GM12872 (cell line): ENCODE measurements around the gene CXCL8.

Experiments used
- CTCF ChIP-seq: IDR thresholded peaks from 3 replicates; pipeline ENCODE4 v1.5.1; 2011; ENCODE audit warnings: low read depth, mild to moderate bottlenecking, low read length, moderate library complexity; ENCODE audit not compliant: insufficient read depth

CXCL8 gene

DNA sequence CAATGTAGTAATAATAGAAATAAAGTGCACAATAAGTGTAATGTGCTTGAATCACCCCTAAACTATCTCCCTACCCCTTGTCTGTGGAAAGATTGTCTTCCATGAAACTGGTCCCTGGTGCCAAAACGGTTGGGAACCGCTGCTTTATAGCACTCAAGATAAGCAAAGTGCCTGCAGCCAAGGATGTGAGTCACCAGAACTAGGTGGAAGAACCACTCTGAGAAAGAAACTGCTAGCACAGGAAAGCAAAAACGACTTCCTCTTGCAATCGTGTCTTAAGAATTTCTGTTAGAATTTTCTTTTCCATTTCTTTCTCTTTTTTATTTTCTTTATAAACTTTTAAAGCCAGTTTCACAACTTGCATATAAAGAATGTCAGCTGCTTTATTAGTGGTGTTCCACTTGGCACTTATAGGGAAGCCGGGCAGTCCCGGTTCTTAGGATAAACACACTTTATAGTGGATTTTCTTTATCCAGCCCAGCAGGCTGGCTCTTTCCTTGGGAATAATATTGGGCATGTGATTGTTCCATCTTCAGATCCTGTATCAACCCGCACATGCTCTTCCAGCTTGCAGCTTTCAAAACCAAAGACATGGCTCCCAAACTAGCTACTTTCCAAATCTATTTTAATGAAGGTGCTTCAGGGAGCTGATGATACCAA lies 32.3 kb upstream of the CXCL8 start:
- no peak for TF ChIP-seq CTCF

GRCh38 chr4:73709451-73710033 lies 30.8 kb upstream of the CXCL8 start:
- no peak for TF ChIP-seq CTCF

GRCh38 chr4:73710094-73710493 lies 30.3 kb upstream of the CXCL8 start:
- no peak for TF ChIP-seq CTCF

DNA sequence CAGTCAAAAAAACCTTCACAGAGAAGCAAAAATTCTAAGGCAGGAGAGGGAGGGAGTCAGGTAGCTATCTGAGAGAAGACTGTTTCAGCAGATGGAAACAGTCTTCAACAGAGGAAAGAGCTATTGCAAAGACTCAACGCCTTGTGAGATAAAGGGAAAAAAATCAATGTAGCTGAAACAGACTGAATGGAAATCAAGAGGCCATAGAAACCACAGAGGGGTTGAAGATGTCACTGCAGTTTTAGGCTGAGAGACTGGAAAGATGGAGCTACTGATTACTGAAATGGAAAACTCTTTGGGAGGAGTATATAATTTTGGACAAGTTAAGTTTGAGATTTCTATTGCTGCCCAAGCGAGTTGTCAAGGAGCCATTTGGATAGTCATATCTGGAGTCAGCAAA lies 28.4 kb upstream of the CXCL8 start:
- TF ChIP-seq CTCF, result no peak

- no peak for TF ChIP-seq CTCF
These were observed 26.7 kb upstream of the CXCL8 start for GRCh38 chr4:73713650-73714049.

DNA sequence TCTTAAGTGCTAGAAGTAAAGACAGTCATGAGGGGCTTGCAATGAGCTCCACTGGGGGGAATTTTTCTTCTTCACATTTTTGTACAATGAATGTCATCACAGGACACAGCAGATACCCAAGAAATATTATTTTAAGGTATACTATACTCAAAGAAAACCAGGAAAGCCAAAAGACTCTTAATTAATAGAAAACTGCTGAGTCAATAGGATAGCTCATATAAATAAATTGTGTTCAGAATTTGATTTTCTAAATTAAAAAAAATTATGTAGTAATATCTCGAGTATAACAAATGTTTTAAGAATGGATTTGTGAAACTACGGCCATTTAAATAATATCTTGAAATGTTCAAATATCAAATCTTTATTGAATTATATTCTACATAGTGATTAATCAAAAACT lies 25.7 kb upstream of the CXCL8 start:
- no peak for TF ChIP-seq CTCF

DNA sequence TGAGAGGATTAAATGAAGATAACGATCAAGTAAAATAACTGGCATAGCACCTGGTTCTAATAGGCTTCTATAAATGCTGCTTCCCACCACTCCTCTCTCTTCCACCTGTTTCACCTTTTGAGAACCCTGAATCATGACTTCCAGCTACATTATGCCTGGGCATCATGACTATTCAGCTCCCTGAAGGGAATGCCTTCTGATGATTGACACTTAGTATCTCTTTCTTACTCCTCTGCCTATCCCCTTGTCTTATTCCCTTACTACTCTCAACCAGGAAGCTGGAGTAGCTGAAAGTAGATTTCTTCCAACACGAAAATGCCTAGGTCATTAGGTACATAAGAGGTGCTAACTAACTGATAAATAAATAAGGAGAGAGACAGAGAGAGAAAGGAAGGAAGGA lies 24.7 kb upstream of the CXCL8 start:
- no peak for TF ChIP-seq CTCF
